HEK293 (cell line): ENCODE measurements around the gene MAD2L1BP.
"Not testable (repeated sequence)": the region's sequence is repeated elsewhere in the genome, so short reads cannot be mapped to it uniquely, and the experiment has no call there.

Source experiments
- EGR2 ChIP-seq: fragments of 450-650 bp; formaldehyde crosslinking; IDR thresholded peaks from 2 replicates; pipeline ENCODE4 v1.5.1; 2016; ENCODE audit warnings: low read depth, missing biosample characterization, missing genetic modification characterization
- ZNF423 ChIP-seq: fragments of 450-650 bp; formaldehyde crosslinking; IDR thresholded peaks from 2 replicates; pipeline ENCODE4 v1.5.1; 2016; ENCODE audit warnings: missing biosample characterization, missing genetic modification characterization
- ZNF777 ChIP-seq: fragments of 450-650 bp; formaldehyde crosslinking; IDR thresholded peaks from 2 replicates; pipeline ENCODE4 v1.5.1; 2017; ENCODE audit warnings: missing biosample characterization, missing genetic modification characterization, borderline replicate concordance
- TF ChIP-seq, protein P1 (sequence below): fragments of 450-650 bp; formaldehyde crosslinking; IDR thresholded peaks from 2 replicates; pipeline ENCODE4 v1.5.1; 2016; ENCODE audit warnings: missing biosample characterization, missing genetic modification characterization
- TF ChIP-seq, protein P2 (sequence below): fragments of 450-650 bp; formaldehyde crosslinking; IDR thresholded peaks from 2 replicates; pipeline ENCODE4 v1.5.1; 2016; ENCODE audit warnings: missing biosample characterization, missing genetic modification characterization, borderline replicate concordance
- TF ChIP-seq, protein P3 (sequence below): fragments of 450-650 bp; formaldehyde crosslinking; IDR thresholded peaks from 2 replicates; pipeline ENCODE4 v1.5.1; 2016; ENCODE audit warnings: missing biosample characterization, missing genetic modification characterization

DNA sequence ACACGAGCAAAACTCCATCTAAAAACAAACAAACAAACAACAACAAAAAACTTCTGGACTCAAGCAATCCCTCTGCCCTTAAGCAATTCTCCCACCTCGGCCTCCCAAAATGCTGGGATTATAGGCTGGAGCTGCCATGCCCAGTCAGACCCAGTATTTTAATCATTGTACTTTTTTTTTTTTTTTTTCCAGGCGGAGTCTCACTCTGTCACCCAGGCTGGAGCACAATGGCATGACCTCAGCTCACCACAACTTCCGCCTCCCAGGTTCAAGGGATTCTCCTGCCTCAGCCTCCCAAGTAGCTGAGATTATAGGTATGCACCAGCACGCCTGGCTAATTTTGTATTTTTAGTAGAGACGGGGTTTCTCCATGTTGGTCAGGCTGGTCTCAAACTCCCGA lies 2.6 kb upstream of the MAD2L1BP start:
- TF ChIP-seq, protein P1, sequence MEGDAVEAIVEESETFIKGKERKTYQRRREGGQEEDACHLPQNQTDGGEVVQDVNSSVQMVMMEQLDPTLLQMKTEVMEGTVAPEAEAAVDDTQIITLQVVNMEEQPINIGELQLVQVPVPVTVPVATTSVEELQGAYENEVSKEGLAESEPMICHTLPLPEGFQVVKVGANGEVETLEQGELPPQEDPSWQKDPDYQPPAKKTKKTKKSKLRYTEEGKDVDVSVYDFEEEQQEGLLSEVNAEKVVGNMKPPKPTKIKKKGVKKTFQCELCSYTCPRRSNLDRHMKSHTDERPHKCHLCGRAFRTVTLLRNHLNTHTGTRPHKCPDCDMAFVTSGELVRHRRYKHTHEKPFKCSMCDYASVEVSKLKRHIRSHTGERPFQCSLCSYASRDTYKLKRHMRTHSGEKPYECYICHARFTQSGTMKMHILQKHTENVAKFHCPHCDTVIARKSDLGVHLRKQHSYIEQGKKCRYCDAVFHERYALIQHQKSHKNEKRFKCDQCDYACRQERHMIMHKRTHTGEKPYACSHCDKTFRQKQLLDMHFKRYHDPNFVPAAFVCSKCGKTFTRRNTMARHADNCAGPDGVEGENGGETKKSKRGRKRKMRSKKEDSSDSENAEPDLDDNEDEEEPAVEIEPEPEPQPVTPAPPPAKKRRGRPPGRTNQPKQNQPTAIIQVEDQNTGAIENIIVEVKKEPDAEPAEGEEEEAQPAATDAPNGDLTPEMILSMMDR (tag by site-specific recombination): not testable (repeated sequence)
- not testable (repeated sequence) for TF ChIP-seq ZNF423, EGR2, ZNF777 (tag by site-specific recombination)
- TF ChIP-seq, protein P2, sequence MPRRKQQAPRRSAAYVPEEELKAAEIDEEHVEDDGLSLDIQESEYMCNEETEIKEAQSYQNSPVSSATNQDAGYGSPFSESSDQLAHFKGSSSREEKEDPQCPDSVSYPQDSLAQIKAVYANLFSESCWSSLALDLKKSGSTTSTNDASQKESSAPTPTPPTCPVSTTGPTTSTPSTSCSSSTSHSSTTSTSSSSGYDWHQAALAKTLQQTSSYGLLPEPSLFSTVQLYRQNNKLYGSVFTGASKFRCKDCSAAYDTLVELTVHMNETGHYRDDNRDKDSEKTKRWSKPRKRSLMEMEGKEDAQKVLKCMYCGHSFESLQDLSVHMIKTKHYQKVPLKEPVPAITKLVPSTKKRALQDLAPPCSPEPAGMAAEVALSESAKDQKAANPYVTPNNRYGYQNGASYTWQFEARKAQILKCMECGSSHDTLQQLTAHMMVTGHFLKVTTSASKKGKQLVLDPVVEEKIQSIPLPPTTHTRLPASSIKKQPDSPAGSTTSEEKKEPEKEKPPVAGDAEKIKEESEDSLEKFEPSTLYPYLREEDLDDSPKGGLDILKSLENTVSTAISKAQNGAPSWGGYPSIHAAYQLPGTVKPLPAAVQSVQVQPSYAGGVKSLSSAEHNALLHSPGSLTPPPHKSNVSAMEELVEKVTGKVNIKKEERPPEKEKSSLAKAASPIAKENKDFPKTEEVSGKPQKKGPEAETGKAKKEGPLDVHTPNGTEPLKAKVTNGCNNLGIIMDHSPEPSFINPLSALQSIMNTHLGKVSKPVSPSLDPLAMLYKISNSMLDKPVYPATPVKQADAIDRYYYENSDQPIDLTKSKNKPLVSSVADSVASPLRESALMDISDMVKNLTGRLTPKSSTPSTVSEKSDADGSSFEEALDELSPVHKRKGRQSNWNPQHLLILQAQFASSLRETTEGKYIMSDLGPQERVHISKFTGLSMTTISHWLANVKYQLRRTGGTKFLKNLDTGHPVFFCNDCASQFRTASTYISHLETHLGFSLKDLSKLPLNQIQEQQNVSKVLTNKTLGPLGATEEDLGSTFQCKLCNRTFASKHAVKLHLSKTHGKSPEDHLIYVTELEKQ (tag by site-specific recombination): not testable (repeated sequence)
- TF ChIP-seq, protein P3, sequence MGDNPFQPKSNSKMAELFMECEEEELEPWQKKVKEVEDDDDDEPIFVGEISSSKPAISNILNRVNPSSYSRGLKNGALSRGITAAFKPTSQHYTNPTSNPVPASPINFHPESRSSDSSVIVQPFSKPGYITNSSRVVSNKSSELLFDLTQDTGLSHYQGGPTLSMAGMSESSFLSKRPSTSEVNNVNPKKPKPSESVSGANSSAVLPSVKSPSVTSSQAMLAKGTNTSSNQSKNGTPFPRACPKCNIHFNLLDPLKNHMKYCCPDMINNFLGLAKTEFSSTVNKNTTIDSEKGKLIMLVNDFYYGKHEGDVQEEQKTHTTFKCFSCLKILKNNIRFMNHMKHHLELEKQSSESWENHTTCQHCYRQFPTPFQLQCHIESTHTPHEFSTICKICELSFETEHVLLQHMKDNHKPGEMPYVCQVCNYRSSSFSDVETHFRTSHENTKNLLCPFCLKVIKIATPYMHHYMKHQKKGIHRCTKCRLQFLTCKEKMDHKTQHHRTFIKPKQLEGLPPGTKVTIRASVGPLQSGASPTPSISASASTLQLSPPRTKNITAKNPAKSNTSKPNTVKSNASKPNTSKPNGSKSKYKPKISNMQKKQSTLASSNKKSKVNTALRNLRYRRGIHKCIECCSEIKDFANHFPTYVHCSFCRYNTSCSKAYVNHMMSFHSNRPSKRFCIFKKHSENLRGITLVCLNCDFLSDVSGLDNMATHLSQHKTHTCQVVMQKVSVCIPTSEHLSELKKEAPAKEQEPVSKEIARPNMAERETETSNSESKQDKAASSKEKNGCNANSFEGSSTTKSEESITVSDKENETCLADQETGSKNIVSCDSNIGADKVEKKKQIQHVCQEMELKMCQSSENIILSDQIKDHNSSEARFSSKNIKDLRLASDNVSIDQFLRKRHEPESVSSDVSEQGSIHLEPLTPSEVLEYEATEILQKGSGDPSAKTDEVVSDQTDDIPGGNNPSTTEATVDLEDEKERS (tag by site-specific recombination): not testable (repeated sequence)
